B cell (primary cell): Measurements from ENCODE around the gene ALS2CL. TPM values are rescaled to one million over a fixed set of nuclear protein-coding genes. Genes with fewer than 3 reads are reported as not detected.

Source experiments
- ATAC-seq: fragments of 200-7000 bp; cut with Tn5 transposase; one replicate; pipeline ENCODE4 v1.10.0; 2021; ENCODE audit warnings: low read depth, mild to moderate bottlenecking, moderate number of reproducible peaks, moderate library complexity
- CTCF ChIA-PET: fragments of 350-600 bp; sonication (Branson Sonifier 250); formaldehyde crosslinking; loops from one replicate; lab custom pipeline; 2021; ENCODE audit warnings: antibody characterized with exemption, inconsistent platforms; lab: Charles Lee
- POLR2A ChIA-PET: fragments of 350-600 bp; sonication (Branson Sonifier 250); formaldehyde crosslinking; loops from one replicate; lab custom pipeline; 2021; ENCODE audit warnings: antibody characterized with exemption; lab: Charles Lee
- DNase-seq: peaks from one replicate; pipeline ENCODE4 v3.0.0; 2013
- H2AFZ ChIP-seq: 2 replicates; pipeline ENCODE4 v1.6.1; 2012; ENCODE audit warnings: mild to moderate bottlenecking, low read depth, low read length; ENCODE audit not compliant: insufficient read depth, poor library complexity, severe bottlenecking
- H3K27ac ChIP-seq, 2 donors: 1 replicate in 1 of 2; 2 replicates in 1 of 2; pipeline ENCODE4 v1.5.1; 2012 to 2013; ENCODE audit warnings: low read length in 2 of 2, mild to moderate bottlenecking in 2 of 2, moderate library complexity in 1 of 2
- H3K27me3 ChIP-seq, 4 experiments: fragments of 200-600 bp in 1 of 4; sonication (generic) in 1 of 4; replicated peaks in 1 of 4; 1 replicate in 2 of 4; 2 replicates in 2 of 4; pipeline versions ENCODE4 v1.6.1 to v1.7.0; 2013 to 2016; ENCODE audit warnings: low read length in 3 of 4, mild to moderate bottlenecking in 2 of 4, mixed read lengths in 1 of 4, moderate library complexity in 1 of 4; ENCODE audit not compliant: insufficient read depth in 4 of 4, control insufficient read depth in 3 of 4; ENCODE audit errors: control extremely low read depth in 1 of 4
- H3K36me3 ChIP-seq, 2 experiments: replicated peaks in 1 of 2; 1 replicate in 1 of 2; 2 replicates in 1 of 2; pipeline versions ENCODE4 v1.6.1 to v1.7.1; 2013; ENCODE audit warnings: low read length in 1 of 2; ENCODE audit not compliant: insufficient read depth in 2 of 2, control insufficient read depth in 1 of 2; ENCODE audit errors: control extremely low read depth in 1 of 2, extremely low read depth in 1 of 2
- H3K4me1 ChIP-seq, 2 donors: fragments of 200-600 bp in 1 of 2; sonication (generic) in 1 of 2; 1 replicate in 1 of 2; 2 replicates in 1 of 2; pipeline versions ENCODE4 v1.5.1 to v1.6.1; 2013 to 2017; ENCODE audit warnings: low read length in 2 of 2; ENCODE audit not compliant: control insufficient read depth in 2 of 2, insufficient read depth in 2 of 2
- H3K4me2 ChIP-seq: replicated peaks from 2 replicates; pipeline ENCODE3; 2012; ENCODE audit warnings: mild to moderate bottlenecking, low read depth, low read length; ENCODE audit not compliant: poor library complexity, severe bottlenecking
- H3K4me3 ChIP-seq, 5 experiments: fragments of 200-600 bp in 1 of 5; sonication (generic) in 1 of 5; 1 replicate in 3 of 5; 2 replicates in 2 of 5; pipeline versions ENCODE4 v1.5.1 to v1.7.0; 2011 to 2016; ENCODE audit warnings: low read length in 4 of 5, mild to moderate bottlenecking in 4 of 5, low read depth in 2 of 5, control low read depth in 1 of 5, moderate library complexity in 1 of 5; ENCODE audit not compliant: insufficient read depth in 1 of 5; ENCODE audit errors: control extremely low read depth in 1 of 5, extremely low read depth in 1 of 5
- H3K79me2 ChIP-seq: fragments of 200-600 bp; sonication (generic); one replicate; pipeline ENCODE4 v1.6.0; 2016; ENCODE audit warnings: low read length; ENCODE audit not compliant: control insufficient read depth, insufficient read depth
- H3K9ac ChIP-seq: fragments of 200-600 bp; sonication (generic); 2 replicates; pipeline ENCODE4 v1.6.1; 2017; ENCODE audit warnings: mild to moderate bottlenecking, low read length, moderate library complexity
- H3K9me3 ChIP-seq, 3 donors: one replicate each; pipeline versions ENCODE4 v1.6.1 to v1.7.1; 2013; ENCODE audit warnings: low read length in 2 of 3; ENCODE audit not compliant: control insufficient read depth in 2 of 3, insufficient read depth in 1 of 3; ENCODE audit errors: control extremely low read depth in 1 of 3
- H4K20me1 ChIP-seq: 2 replicates; pipeline ENCODE4 v1.6.0; 2012; ENCODE audit warnings: mild to moderate bottlenecking, low read length; ENCODE audit not compliant: insufficient read depth, control insufficient read depth, poor library complexity, severe bottlenecking
- H3K27ac Mint-ChIP-seq: one replicate; pipeline ENCODE4 v1.8.0; 2021; ENCODE audit warnings: mixed read lengths
- H3K27me3 Mint-ChIP-seq: one replicate; pipeline ENCODE4 v1.8.0; 2021; ENCODE audit warnings: mixed read lengths
- H3K4me1 Mint-ChIP-seq: one replicate; pipeline ENCODE4 v1.8.0; 2021; ENCODE audit warnings: mixed read lengths
- H3K4me3 Mint-ChIP-seq: one replicate; pipeline ENCODE4 v1.8.0; 2021; ENCODE audit warnings: mixed read lengths
- H3K9me3 Mint-ChIP-seq: one replicate; pipeline ENCODE4 v1.8.0; 2022; ENCODE audit warnings: mixed read lengths; ENCODE audit not compliant: insufficient read depth
- EZH2 ChIP-seq: IDR thresholded peaks from 2 replicates; pipeline ENCODE4 v1.6.1; 2012; ENCODE audit warnings: borderline replicate concordance, low read depth, mild to moderate bottlenecking, moderate library complexity, low read length; ENCODE audit not compliant: insufficient read depth, poor library complexity, severe bottlenecking
- WGBS: methylation state at CpG from one replicate; pipeline ENCODE4 v1.1.5; 2013; ENCODE audit warnings: missing lambda C conversion rate; ENCODE audit not compliant: insufficient coverage; 5-methylcytosine and 5-hydroxymethylcytosine counted together
- intact Hi-C: fragments of 100-400 bp; cut with micrococcal nuclease; formaldehyde crosslinking; loops from one replicate; pipeline ENCODE4 v1.10.0; 2022
- polyA minus RNA-seq: library from RNA; depleted of rRNA, polyadenylated mRNA; stranded (reverse); fragments of >200 nt; gene quantifications from 2 replicates; pipeline ENCODE4 v1.2.3, GENCODE V29; 2012
- polyA plus RNA-seq: library from polyadenylated mRNA; depleted of rRNA; stranded (reverse); fragments of >200 nt; gene quantifications from 2 replicates; pipeline ENCODE4 v1.2.3, GENCODE V29; 2012
- total RNA-seq, 2 donors: library from RNA; stranded (reverse); fragments of 120-200 nt in 1 of 2; gene quantifications; 1 replicate in 1 of 2; 2 replicates in 1 of 2; pipeline versions ENCODE4 v1.2.3 to v1.2.4, GENCODE V29; 2013 to 2022
- TF ChIP-seq, protein P1 (sequence below): fragments of 200-600 bp; IDR thresholded peaks from one replicate; pipeline ENCODE4 v1.8.0; 2022; ENCODE audit warnings: antibody characterized with exemption, mild to moderate bottlenecking

ALS2CL gene
- total RNA-seq (0.22 and 0.34 TPM in 2 replicates), polyA plus RNA-seq (0.30 and 1.0 TPM in 2 replicates), polyA minus RNA-seq (0.17 and 1.9 TPM in 2 replicates)
- 0.19 TPM for total RNA-seq (2013)

DNA sequence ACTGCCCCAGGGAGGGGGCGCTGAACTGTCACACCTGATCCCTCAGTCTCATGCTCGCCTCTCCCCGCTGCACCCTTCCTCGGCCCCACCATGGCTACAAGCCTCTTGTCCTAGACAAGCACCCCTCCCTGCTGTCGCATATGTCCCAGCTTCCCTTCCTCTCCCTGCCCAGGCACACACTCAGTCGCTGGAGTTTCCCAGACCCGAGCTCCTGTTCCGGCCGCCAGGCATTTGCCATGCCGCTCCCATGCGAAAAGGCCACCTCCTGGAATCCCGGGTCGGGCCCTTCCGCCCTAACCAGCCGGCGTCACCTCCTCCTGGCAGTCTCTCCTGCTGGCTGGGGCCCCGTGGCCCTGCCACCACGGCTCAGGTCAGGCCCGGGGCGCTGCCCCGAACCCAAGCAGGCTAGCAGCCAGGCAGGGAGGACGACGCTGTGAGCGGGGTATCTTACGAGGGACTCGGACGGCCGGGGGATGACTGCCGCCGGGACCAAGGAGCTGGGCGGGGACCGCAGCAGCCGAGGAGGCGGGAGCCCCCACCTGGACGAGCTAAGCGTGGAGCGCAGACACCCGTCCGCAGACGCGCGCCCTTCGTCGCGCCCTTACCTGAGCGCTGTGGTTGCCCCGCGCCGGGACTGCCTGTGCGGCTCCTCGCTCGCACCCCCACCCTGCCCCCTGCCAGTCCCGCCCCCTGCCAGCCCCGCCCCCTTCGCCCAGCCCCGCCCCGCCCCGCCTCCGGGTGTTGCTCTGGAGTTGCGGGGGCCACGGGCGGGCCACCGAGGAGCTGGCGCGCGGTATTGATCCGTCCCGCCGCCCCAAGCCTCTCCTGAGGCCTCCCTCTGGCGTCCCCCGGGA lies at the start of gene ALS2CL:
TSS of gene ALS2CL (minus strand) at position 642 of the 854 bp plus-strand sequence. CDS start 4,239 bp downstream, outside the sequence.
- no peaks in the 10 kb centered on the region for H3K79me2 ChIP-seq
- ChIA-PET POLR2A (no interaction called here), CTCF (interaction anchor here (0.9 to 1.0 kb wide), 2 partner anchors 9 to 205 kb away, joined by 3 to 4 read pairs; no protein-coding TSS in a partner anchor)
- ATAC-seq (peak; percentile 81), DNase-seq (peak; percentile 76)
- H3K9ac ChIP-seq: peak within 1 kb of the TSS; percentile 73
- peak within 1 kb of the TSS; percentile 93 for H2AFZ ChIP-seq
- peaks cover 0 to 3% (median 0%) of the 10 kb centered on the region in 3 donors for H3K9me3 ChIP-seq
- H3K4me3 ChIP-seq: peak within 1 kb of the TSS; percentile 12 to 87 (median 63)
- H3K4me2 ChIP-seq: peak within 1 kb of the TSS; percentile 100
- 2% methylated on average over 68 of the region's 71 CpGs for WGBS
- peaks cover 0 to 38% (median 8%) of the 10 kb centered on the region in 4 experiments for H3K27me3 ChIP-seq
- peaks cover 15% of the 10 kb centered on the region for H3K27me3 Mint-ChIP-seq
- H3K36me3 ChIP-seq: no peaks in the 10 kb centered on the region
- no peak within 1 kb of the TSS for H3K27ac Mint-ChIP-seq
- H3K4me1 Mint-ChIP-seq: peaks cover 28% of the 10 kb centered on the region
- TF ChIP-seq, protein P1, sequence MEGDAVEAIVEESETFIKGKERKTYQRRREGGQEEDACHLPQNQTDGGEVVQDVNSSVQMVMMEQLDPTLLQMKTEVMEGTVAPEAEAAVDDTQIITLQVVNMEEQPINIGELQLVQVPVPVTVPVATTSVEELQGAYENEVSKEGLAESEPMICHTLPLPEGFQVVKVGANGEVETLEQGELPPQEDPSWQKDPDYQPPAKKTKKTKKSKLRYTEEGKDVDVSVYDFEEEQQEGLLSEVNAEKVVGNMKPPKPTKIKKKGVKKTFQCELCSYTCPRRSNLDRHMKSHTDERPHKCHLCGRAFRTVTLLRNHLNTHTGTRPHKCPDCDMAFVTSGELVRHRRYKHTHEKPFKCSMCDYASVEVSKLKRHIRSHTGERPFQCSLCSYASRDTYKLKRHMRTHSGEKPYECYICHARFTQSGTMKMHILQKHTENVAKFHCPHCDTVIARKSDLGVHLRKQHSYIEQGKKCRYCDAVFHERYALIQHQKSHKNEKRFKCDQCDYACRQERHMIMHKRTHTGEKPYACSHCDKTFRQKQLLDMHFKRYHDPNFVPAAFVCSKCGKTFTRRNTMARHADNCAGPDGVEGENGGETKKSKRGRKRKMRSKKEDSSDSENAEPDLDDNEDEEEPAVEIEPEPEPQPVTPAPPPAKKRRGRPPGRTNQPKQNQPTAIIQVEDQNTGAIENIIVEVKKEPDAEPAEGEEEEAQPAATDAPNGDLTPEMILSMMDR: no peak
- no peak for TF ChIP-seq EZH2
- intact Hi-C loops: loop anchor here (5.0 to 10.0 kb wide), 2 partner anchors 208 to 314 kb away; no protein-coding TSS in a partner anchor
- no peak within 1 kb of the TSS for H3K27ac ChIP-seq
- no peaks in the 10 kb centered on the region for H4K20me1 ChIP-seq
- H3K4me3 Mint-ChIP-seq: peak within 1 kb of the TSS; percentile 89
- H3K9me3 Mint-ChIP-seq: no peaks in the 10 kb centered on the region
- H3K4me1 ChIP-seq: peaks cover 33 to 38% of the 10 kb centered on the region in 2 donors
